ENCODE measurements around the gene ZNF710. TPM values are rescaled to one million over a fixed set of nuclear protein-coding genes. Genes with fewer than 3 reads are reported as not detected.

The ZNF710 gene
- total RNA-seq, 1 experiment from 2014 or later, result 10.0 TPM

DNA sequence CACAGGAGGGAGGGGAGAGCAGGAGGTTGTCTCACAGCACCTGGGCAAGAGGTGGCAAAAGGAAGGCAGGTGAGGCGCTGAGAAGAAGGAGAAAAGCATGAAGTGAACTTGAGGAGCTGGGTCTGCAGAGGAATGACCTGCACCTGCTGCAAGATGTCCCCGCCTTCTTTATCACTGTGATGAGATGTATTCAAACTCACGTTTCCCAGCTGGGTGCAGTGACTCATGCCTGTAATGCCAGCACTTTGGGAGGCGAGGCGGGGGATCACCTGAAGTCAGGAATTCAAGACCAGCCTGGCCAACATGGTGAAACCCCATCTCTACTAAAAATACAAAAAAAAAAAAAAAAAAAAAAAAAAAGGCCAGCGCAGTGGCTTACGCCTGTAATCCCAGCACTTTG lies 22.2 kb upstream of the ZNF710 start:
- Histone ChIP-seq H3K27me3 (ENCODE audit: insufficient read depth, low read length) (no peaks in the 10 kb centered on the region), H3K4me2 (ENCODE audit: low read length) (no peak overlapping the region), H3K4me1 (ENCODE audit: control insufficient read depth in 1 of 2, insufficient read depth in 2 of 2, low read length in 2 of 2) (no peaks in the 10 kb centered on the region), H3K9me2 (ENCODE audit: insufficient read depth) (no peaks in the 10 kb centered on the region), H4K20me1 (ENCODE audit: insufficient read depth) (no peaks in the 10 kb centered on the region), H2AFZ (ENCODE audit: low read depth, low read length, poor library complexity, severe bottlenecking) (no peak overlapping the region), H3K36me3 (ENCODE audit: control insufficient read depth in 1 of 2, insufficient read depth in 2 of 2, low read length in 2 of 2) (no peaks in the 10 kb centered on the region), H3K27ac (ENCODE audit: low read depth, low read length) (no peak overlapping the region), H3K79me2 (ENCODE audit: insufficient read depth, low read length) (no peaks in the 10 kb centered on the region), H3K4me3 (replicated peaks in 1 of 2; ENCODE audit: low read depth in 1 of 2, low read length in 2 of 2) (no peak overlapping the region), H3K9me3 (ENCODE audit: control insufficient read depth in 1 of 2, insufficient read depth in 1 of 2, low read depth in 1 of 2, low read length in 2 of 2) (no peaks in the 10 kb centered on the region), H3K9ac (ENCODE audit: low read length) (no peak overlapping the region)
- CTCF ChIA-PET, result no interaction called here
- no peak for ATAC-seq
- no peak for DNase-seq (ENCODE audit: low read depth, low spot score)
- RAD21 ChIA-PET (ENCODE audit: low non-redundant PET in 1 of 2, low total read pairs in 2 of 2, uncharacterized antibody in 2 of 2, unreplicated experiment in 2 of 2), result no interaction called here
- intact Hi-C loops (cut with micrococcal nuclease), result no loop called here
- TF ChIP-seq SIN3A (IDR thresholded peaks at IDR 0.05; ENCODE audit: low read depth), result no peak
- TF ChIP-seq SRF (IDR thresholded peaks at IDR 0.05; ENCODE audit: low read depth), result no peak
- TF ChIP-seq YY1 (IDR thresholded peaks at IDR 0.05; ENCODE audit: extremely low read depth, insufficient replicate concordance, low read depth, low read length), result no peak
- TF ChIP-seq, protein P1, sequence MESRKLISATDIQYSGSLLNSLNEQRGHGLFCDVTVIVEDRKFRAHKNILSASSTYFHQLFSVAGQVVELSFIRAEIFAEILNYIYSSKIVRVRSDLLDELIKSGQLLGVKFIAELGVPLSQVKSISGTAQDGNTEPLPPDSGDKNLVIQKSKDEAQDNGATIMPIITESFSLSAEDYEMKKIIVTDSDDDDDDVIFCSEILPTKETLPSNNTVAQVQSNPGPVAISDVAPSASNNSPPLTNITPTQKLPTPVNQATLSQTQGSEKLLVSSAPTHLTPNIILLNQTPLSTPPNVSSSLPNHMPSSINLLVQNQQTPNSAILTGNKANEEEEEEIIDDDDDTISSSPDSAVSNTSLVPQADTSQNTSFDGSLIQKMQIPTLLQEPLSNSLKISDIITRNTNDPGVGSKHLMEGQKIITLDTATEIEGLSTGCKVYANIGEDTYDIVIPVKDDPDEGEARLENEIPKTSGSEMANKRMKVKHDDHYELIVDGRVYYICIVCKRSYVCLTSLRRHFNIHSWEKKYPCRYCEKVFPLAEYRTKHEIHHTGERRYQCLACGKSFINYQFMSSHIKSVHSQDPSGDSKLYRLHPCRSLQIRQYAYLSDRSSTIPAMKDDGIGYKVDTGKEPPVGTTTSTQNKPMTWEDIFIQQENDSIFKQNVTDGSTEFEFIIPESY (IDR thresholded peaks at IDR 0.05; ENCODE audit: extremely low read depth, insufficient replicate concordance, low read length), result no peak
- TF ChIP-seq, protein P2, sequence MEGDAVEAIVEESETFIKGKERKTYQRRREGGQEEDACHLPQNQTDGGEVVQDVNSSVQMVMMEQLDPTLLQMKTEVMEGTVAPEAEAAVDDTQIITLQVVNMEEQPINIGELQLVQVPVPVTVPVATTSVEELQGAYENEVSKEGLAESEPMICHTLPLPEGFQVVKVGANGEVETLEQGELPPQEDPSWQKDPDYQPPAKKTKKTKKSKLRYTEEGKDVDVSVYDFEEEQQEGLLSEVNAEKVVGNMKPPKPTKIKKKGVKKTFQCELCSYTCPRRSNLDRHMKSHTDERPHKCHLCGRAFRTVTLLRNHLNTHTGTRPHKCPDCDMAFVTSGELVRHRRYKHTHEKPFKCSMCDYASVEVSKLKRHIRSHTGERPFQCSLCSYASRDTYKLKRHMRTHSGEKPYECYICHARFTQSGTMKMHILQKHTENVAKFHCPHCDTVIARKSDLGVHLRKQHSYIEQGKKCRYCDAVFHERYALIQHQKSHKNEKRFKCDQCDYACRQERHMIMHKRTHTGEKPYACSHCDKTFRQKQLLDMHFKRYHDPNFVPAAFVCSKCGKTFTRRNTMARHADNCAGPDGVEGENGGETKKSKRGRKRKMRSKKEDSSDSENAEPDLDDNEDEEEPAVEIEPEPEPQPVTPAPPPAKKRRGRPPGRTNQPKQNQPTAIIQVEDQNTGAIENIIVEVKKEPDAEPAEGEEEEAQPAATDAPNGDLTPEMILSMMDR (IDR thresholded peaks at IDR 0.05 in 2 of 3, conservative IDR thresholded peaks at IDR 0.05 in 1 of 3; ENCODE audit: borderline replicate concordance in 1 of 3, insufficient read depth in 1 of 3, low read depth in 2 of 3, low read length in 2 of 3), result no peak
- no peak for TF ChIP-seq RAD21 (IDR thresholded peaks at IDR 0.05; ENCODE audit: low read depth)
- no peak for TF ChIP-seq CBX3 (IDR thresholded peaks at IDR 0.05; ENCODE audit: low read depth)
- TF ChIP-seq SP1 (IDR thresholded peaks at IDR 0.05; ENCODE audit: low read depth), result no peak
- TF ChIP-seq ZNF274 (IDR thresholded peaks at IDR 0.05; ENCODE audit: low read depth, low read length), result no peak
- TF ChIP-seq ELF1 (IDR thresholded peaks at IDR 0.05; ENCODE audit: borderline replicate concordance, low read depth), result no peak
- TF ChIP-seq MAX (IDR thresholded peaks at IDR 0.05), result no peak
- no peak for TF ChIP-seq TCF7L2 (IDR thresholded peaks at IDR 0.05; ENCODE audit: borderline replicate concordance, extremely low read depth, insufficient read depth, insufficient read length)
- POLR2A ChIA-PET, result no interaction called here
- BruUV-seq (replicated peaks), result no TSS peak
